MG63 (cell line): Measurements from ENCODE around the gene DUSP5. TPM values are rescaled to one million over a fixed set of nuclear protein-coding genes. Genes with fewer than 3 reads are reported as not detected.

Source experiments
- DNase-seq: peaks from one replicate; pipeline ENCODE4 v3.0.0-alpha.2; 2020
- H3K27me3 ChIP-seq: fragments of 250-450 bp; sonication (Bioruptor Pico); 2 replicates; pipeline ENCODE4 v1.5.1; 2020; ENCODE audit warnings: mild to moderate bottlenecking, moderate library complexity
- H3K36me3 ChIP-seq: fragments of 250-450 bp; sonication (Bioruptor Pico); 2 replicates; pipeline ENCODE4 v1.5.1; 2020; ENCODE audit warnings: mild to moderate bottlenecking, moderate library complexity
- H3K4me3 ChIP-seq: fragments of 250-450 bp; sonication (Bioruptor Pico); 2 replicates; pipeline ENCODE4 v1.5.1; 2020; ENCODE audit warnings: mild to moderate bottlenecking, moderate library complexity
- H3K9me3 ChIP-seq: fragments of 250-450 bp; sonication (Bioruptor Pico); 2 replicates; pipeline ENCODE4 v1.5.1; 2020; ENCODE audit warnings: mild to moderate bottlenecking, moderate library complexity
- total RNA-seq: library from RNA; depleted of rRNA; stranded (reverse); fragments of >200 nt; shearing (Covaris generic); gene quantifications from 2 replicates; pipeline ENCODE4 v1.2.3, GENCODE V29; 2014; ENCODE audit warnings: low replicate concordance

DUSP5 gene
- total RNA-seq, 1 experiment from 2014 or later, result 0.59 TPM

DNA sequence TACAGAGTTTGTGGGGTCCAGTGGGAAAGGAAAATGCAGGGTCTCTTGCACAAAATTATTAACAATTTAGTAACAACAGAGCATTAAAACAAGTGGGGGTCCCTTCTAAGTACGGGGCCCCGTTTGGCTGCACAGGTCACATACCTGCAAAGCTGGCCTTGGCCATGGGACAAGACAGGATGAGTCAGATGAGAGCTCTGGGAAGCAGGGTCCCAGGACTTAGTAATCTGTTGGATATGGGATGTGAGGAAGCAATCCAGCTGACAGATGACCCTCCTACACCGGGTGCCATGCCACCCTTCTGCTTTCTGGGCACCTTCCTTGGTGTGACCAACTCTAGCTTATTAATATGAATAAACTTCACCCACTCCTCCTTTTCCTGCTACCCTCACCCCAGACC, 3.2 kb upstream of the DUSP5 start:
- Histone ChIP-seq H3K27me3 (no peaks in the 10 kb centered on the region), H3K9me3 (no peaks in the 10 kb centered on the region), H3K36me3 (no peaks in the 10 kb centered on the region), H3K4me3 (no peak overlapping the region)
- no peak for DNase-seq

DNA sequence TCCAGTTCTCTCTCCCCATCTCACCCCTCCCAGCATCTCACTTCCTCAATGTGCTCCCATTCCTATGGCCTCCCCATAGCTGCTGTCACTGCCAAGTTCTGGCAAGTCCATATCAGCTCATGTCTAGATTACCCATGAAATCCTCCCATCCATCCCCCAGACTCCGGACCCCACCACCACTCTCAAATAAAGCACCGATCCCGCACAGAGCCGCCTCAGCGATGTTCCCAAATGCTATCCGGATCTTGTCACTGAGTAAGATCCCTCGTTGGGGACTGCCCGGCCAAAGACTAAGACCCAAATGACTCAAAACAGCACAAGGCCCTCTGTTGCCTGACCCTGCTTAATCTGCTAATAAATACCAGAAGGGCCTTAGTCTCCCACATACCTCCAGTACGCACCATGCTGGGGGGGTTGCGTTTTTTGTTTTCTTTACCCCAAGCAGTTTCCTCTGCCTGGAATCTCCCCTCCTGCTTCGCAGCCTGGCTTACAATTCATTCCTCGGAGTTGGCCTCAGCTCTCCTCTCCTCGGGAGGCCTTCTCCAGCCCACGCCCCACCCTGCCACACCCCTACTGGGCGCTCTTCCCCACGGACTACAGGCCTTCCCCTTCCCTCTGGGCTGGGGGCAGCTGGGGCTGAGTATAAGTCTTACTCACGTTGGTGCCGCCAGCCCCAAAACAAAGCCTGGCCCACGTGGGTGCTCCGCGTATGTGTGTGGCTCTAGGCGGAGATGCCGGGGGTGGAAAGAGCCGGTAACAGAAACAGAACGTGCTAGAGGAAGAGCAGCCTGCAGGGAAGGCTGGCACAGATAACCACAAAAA, 1.8 kb upstream of the DUSP5 start:
- peak; percentile 90 for DNase-seq

DNA sequence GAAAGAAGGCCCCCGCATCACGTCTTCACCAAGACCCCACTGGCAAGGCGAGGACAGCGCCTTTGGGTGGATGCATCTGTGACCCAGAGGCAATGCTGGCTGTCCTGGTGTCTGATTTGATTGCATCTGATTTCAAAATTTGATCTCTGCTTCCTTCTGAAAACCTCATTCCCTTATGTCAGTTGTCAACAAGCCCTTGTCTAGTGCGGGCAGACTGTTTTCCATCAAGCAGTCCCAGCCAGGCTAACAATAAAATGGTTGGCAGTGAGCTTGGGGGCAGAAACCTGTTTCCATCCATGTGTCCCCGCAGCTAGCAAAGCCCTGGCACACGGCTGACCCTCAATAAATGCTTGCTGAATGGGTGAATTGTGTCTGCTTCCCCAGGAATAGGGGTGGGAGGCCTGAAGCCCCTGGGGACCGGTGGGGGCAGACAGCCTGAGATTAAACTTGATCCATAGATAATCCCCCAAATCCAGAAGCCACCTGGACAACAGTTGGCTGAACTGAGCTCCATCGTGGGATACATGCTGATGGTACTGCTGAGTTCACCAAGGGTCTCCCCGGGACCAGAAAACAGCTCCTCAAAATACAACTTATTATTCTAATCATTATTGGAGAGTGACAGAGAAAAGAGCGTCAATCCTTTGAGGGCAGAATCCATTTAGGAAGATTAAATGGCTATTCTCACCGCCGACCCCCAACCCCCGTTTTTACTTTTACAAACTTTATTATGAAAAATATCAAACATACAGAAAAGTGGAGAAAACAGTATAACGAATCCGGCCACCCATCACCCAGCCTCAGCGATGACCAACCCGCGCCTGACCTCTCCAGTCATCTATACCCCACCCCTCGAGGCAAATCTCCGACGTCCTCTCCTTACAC, 912 bp upstream of the DUSP5 start:
- no peak for DNase-seq
- Histone ChIP-seq H3K27me3 (no peaks in the 10 kb centered on the region), H3K36me3 (no peaks in the 10 kb centered on the region), H3K9me3 (no peaks in the 10 kb centered on the region), H3K4me3 (peak overlapping the region; percentile 75)

More for the DNA sequence above, 1.8 kb upstream of the DUSP5 start:
- Histone ChIP-seq H3K27me3 (no peaks in the 10 kb centered on the region), H3K4me3 (peak overlapping the region; percentile 75), H3K36me3 (no peaks in the 10 kb centered on the region), H3K9me3 (no peaks in the 10 kb centered on the region)

DNA sequence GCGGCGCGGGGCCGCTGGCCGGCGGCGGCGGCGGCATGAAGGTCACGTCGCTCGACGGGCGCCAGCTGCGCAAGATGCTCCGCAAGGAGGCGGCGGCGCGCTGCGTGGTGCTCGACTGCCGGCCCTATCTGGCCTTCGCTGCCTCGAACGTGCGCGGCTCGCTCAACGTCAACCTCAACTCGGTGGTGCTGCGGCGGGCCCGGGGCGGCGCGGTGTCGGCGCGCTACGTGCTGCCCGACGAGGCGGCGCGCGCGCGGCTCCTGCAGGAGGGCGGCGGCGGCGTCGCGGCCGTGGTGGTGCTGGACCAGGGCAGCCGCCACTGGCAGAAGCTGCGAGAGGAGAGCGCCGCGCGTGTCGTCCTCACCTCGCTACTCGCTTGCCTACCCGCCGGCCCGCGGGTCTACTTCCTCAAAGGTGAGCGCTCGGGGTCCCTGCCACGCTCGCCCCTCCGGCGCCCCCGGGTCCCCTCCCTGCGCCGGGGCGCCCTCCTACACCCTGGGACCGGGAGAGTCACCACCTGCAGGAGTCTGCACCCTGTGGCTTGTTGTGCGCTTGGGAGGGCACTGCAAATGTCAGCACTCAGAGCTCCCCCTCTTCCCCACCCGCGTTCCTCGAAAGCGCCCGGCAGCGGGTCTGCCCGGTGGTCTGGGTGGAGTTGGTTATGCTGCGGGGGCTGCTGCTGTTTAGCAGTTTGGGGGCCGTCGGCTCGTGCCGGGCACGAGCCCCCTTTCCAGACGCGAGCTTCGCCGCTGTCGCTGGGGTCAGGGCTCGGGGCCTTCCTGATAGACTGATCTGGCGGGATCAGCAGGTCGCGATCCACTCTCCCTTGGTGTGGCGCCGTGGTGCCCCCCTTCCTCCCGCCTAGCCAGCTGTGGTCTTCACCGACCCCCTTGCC, 627 bp downstream of the DUSP5 start:
- Histone ChIP-seq H3K9me3 (no peaks in the 10 kb centered on the region), H3K27me3 (no peaks in the 10 kb centered on the region), H3K4me3 (peak overlapping the region; percentile 57), H3K36me3 (no peaks in the 10 kb centered on the region)
- DNase-seq, result peak; percentile 65

DNA sequence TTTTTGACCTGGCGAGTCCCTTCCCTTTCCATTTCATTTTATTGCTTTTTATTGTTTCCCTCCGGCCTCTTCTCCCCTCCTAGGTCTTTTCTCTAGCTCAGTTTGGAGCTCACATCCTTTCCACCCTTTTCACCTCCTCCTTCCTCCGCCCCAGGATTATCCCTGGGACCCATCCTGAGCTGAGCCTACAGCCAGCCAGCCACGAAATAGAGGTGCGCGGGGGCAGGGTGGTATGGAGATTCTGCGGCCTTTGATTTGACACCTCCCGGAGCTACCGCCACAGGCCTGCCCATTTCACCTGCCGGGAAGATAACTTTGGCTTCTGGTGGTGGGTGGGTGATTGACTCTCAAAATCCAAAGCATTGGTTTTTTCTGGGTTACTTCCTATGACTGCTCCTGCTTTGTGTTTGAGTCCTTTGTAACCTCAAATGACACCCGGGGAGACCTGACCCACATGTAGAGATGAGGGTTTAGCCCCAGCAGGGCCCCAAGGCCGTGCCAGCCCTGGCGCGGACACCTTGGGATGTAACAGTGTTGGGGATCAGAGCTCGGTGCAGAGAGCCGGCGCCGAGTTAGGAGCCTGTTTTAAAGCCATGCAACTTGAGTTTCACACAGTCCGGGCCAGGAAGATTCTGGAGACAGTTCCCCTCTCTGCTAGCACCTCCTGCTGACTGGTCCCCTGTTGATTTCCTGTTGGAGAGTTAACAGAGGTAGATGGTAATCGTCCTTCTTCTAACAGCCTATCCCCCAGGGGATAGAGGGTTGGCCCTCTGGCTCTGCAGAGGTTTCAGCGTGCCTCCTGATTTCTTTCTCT, 1.5 kb downstream of the DUSP5 start:
- peak overlapping the region; percentile 57 for H3K4me3 ChIP-seq
- H3K27me3 ChIP-seq, result no peaks in the 10 kb centered on the region
- H3K9me3 ChIP-seq, result no peaks in the 10 kb centered on the region
- DNase-seq, result peak; percentile 40
- H3K36me3 ChIP-seq, result no peaks in the 10 kb centered on the region

DNA sequence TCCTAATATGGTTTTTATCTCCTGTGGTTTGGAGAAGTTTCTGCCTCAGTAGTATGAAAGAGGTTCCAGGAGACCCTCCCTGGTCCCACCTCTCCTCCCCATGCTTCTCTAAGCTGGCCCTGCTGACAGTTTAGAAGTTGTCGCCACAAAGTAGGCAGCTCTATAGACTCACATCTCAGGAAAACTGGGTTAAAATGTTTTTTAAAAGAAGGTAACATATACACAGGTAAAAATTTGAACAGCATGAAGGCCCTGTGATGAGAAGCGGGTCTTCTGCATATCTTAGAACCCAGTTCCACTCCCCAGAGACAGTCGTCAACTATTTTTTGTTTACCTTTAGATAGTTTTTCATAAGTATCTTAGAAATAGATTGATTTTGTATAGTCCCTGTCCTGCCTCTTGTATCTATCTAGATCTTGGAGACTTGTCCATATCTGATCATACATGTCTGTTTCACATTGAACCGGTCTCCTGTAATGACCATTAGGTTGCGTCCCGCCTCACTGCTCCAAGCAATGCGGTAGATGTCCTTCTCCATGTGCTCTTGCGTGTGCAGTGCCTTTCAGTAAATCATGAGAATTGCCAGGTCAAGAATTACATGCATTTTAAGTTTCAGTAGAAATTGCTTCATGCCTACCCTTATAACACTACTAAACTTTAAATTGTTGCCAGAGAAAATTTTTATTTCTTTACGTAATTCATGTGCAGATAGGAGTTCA, 2.2 kb downstream of the DUSP5 start:
- peak overlapping the region; percentile 57 for H3K4me3 ChIP-seq
- H3K9me3 ChIP-seq, result no peaks in the 10 kb centered on the region
- H3K27me3 ChIP-seq, result no peaks in the 10 kb centered on the region
- DNase-seq, result no peak
- H3K36me3 ChIP-seq, result no peaks in the 10 kb centered on the region

DNA sequence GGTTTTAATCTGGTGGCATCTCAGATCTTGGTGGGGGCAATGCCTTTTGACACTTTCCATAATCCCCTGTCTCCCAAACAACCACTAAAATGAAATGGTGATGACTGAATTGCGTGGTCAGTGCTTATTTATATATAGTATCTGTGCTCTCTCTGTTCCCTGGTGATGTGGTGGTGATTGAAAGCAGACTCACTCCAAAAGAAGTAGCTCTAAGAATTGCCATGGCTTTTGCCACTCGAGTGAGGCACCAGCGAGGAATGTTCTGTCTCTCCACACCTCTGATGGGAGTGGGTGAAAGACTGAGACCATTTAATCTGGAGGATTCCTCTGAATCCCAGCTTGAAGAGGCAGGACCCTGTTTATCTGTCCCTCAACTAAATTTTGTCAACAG, 2.8 kb downstream of the DUSP5 start:
- H3K36me3 ChIP-seq, result peaks cover 3% of the 10 kb centered on the region
- DNase-seq, result peak; percentile 70
- no peaks in the 10 kb centered on the region for H3K9me3 ChIP-seq
- H3K4me3 ChIP-seq, result no peak overlapping the region; the same call in 1 of the 2 replicates
- no peaks in the 10 kb centered on the region for H3K27me3 ChIP-seq

DNA sequence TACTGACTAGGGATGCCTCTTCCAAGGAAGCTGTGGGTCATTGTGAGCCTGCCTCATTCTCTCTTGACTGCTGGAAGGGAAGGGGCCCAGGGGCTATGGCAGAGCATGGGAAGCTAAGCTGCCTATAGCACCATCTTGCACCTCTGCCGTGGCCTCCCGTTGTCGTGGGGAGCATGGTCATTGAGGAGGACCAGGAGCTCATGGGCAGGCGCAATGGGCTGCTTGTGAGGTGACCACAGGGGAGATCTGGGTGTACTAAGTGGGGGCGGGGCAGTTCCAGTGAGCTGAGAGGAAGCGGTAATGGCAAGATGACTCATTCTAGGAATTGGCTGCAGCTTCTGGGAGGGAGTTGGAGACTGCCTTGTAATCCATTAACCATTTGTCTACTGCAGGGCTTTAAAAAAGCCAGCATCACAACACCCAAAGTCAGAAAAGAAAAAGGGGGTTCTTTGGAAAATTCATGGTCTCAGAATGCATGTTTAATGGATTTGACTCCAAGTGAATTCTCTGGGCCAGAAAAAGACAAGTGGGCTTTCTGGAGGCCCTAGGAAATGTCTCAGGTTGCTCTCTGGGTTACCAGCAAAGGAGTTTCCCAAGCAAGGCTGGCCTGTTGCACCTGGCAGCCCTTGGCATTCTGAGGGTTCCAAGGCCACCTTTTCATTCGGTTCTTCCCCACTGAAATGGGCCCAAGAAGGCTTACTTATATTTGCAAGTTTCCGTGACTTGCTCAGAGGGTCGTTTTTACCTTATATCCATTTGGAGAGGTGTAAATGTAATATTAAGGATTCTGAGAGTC, 3.6 kb downstream of the DUSP5 start:
- Histone ChIP-seq H3K9me3 (no peaks in the 10 kb centered on the region), H3K27me3 (no peaks in the 10 kb centered on the region), H3K36me3 (peaks cover 7% of the 10 kb centered on the region), H3K4me3 (no peak overlapping the region; the same call in 1 of the 2 replicates)
- DNase-seq, result peak; percentile 90

DNA sequence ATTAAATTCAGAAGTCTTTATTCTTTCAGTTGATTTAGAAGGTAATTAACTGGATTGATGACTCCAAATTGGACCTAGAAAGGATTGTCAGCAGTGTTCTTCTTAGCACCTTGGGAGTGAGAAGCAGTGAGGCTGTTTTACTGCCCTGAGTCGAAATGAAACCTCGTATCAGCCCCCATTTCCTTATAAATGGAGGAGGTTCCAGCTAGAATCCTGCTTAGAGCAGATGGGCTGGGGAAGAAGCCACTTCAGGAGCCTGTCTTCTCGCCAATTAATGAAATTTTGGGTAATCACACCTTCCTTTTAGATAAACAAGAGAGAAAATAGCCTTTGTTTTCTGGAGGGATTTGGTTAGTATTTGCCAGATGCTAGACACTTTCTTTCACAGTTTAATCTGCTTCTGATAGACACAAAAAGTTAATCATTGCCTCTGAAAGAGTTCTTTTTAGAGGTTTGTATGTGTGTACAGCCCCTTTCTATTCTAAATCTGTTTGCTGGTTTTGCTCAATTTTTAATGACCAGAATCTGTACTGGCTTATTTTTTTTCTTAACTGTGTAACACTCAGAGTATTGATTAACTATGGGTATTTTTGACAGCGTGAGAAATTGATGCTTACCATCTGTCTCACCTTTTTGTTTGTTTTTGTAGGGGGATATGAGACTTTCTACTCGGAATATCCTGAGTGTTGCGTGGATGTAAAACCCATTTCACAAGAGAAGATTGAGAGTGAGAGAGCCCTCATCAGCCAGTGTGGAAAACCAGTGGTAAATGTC, 4.6 kb downstream of the DUSP5 start:
- Histone ChIP-seq H3K27me3 (no peaks in the 10 kb centered on the region), H3K4me3 (no peak overlapping the region), H3K36me3 (peaks cover 12% of the 10 kb centered on the region), H3K9me3 (no peaks in the 10 kb centered on the region)
- DNase-seq, result no peak

DNA sequence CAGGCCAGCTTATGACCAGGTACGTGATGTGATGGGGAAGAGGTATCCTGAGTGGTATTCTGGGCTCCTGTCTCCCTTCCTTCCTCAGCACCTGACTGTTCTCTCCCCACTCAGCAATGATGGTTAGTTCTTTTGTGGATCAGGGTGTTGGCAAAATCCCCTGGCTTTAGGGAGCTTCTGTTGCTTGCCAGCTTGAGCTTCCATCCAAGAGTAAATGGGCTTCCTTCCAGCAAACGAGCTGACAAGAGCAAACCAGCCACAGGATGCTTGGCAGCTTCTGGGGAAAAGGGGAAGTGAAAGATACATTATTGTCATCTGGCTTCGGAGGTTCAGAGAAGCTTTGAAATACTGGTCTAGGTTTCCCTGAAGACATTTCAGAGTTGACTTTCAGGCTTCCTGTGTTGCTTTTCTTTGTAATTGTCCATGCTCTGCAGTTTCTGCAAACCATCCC, 5.2 kb downstream of the DUSP5 start:
- DNase-seq, result peak; percentile 89
- Histone ChIP-seq H3K36me3 (peaks cover 15% of the 10 kb centered on the region), H3K4me3 (no peak overlapping the region), H3K27me3 (no peaks in the 10 kb centered on the region), H3K9me3 (no peaks in the 10 kb centered on the region)

DNA sequence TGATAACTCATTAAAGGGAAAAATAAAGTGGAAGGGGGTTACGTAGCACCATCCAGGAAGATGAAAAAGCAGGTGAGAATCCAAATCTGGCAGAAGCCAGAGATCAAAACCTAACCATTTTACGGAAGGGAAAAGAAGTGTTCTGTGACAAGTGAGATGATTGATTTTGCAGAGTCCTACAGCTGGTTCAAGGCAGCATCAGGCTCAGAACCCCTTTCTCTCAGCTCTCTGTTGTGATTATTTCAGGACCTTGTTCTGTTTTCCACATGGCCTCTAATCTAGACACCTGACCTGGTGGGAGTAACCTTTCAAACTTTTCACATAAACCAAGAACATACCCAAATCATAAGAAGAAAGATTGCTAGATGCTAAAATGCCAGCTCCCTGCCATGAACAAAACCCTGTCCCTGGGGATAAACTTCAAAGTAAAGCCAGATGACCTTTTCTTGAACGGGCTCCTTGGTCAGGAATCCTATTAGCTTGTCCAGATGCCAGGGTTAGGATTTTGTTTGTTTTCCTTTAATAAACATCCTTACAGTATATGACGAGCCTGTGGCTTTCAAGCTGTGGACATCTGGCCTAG, 5.9 kb downstream of the DUSP5 start:
- H3K4me3 ChIP-seq, result no peak overlapping the region
- H3K36me3 ChIP-seq, result peaks cover 19% of the 10 kb centered on the region

DNA sequence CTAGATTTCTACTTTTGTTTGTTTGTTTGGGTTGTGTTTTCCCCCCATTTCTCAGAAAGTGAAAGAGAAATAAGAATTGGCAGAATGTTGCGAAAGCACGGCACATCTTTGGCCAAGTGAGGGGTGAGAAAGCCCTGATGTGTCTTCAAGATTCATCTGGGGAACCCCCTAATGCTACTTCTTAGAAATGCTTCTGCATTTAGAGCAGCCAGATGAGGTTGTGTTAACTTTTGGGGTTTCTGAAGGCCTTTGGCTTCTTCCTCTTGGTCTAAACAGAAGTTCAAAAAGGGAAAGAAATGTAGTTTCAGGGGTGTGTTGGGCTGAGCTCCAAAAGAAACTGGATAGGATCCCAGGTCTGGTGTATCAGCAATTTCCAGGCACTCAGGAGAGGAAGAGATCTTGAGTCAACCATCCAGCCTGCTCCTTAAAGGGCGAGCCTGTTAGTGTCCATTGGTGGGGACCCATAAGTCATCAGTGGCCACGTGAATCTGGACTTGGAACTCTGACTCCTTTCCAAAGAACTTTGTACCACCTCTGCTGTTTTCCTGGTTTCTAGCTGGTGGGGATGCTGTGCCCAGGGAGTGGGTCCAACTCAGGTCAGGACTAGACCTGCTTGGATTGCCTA, 6.5 kb downstream of the DUSP5 start:
- no peak overlapping the region for H3K4me3 ChIP-seq
- DNase-seq, result peak; percentile 72
- no peaks in the 10 kb centered on the region for H3K27me3 ChIP-seq
- no peaks in the 10 kb centered on the region for H3K9me3 ChIP-seq
- H3K36me3 ChIP-seq, result peaks cover 23% of the 10 kb centered on the region

More for the DNA sequence above, 5.9 kb downstream of the DUSP5 start:
- Histone ChIP-seq H3K9me3 (no peaks in the 10 kb centered on the region), H3K27me3 (no peaks in the 10 kb centered on the region)
- no peak for DNase-seq

DNA sequence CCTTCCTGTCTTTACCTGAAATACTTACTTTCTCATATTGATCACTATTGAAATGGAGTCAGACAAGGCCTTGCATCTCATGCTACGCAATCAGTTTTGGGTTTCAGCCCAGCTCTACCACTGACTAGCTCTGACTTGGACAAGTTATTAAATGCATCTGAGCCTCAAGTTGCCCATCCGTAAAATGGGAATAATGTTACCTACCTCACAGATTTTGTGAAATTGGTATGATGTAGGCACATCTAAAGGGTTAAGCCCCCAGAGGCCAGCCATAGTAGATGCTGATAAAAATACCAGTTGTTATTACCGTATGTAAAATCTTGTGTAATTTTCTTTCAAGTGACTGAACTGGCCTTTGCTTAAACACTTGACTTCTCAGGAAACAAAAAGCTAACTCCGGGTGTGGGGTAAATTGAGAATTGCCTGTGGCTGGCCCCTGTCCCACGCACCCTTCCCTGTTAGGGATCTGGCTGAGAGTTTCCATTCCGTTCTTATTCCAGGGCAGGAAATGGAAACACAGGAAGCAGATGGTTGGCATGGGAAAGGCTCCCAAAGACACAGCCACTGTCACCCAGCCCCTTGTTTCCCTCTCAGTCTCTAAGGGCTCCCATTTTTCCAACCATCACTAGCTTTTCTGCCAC, 7.5 kb downstream of the DUSP5 start:
- Histone ChIP-seq H3K27me3 (no peaks in the 10 kb centered on the region), H3K4me3 (no peak overlapping the region), H3K9me3 (no peaks in the 10 kb centered on the region), H3K36me3 (peaks cover 27% of the 10 kb centered on the region)
- no peak for DNase-seq
